ENCODE data around the gene PPFIA3. TPM values are rescaled to one million over a fixed set of nuclear protein-coding genes. Genes with fewer than 3 reads are reported as not detected.
A peak's percentile ranks its signal among the peaks of the same experiment; 100 is the strongest.

The PPFIA3 gene
- total and polyA plus RNA-seq, 2 experiments from 2014 or later: 4.4 to 8.2 TPM

DNA sequence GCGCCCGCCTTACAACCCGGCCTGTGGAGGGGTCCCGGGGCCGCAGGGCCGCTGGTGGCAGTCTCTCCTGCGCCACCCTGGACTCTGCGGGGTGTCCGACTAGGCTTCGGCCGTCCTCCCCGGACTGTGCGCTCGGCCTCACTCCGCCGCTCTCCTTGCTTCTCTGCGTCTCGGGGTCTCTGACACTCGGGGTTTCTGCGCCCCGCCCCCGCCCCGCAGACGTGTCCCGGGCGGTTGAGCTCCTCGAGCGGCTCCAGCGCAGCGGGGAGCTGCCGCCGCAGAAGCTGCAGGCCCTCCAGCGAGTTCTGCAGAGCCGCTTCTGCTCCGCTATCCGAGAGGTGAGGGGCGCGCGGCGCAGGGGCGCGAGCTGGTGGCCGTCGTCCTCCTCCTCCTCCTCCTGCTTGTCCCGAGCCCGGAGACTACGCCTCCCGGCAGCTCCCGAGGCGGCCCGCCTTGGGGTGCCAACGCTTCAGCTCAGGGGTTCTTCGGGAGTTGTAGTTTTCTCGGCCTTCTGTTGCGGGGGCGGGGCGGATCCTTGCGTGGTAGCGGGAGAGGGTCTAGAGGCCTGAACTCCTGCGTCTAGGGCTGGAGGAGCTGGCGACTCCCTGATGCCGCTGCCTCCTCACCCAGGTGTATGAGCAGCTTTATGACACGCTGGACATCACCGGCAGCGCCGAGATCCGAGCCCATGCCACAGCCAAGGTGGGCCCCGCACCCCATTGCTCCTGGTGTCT is 4.5 kb upstream of the PPFIA3 start:
- WGBS (ENCODE audit: low lambda C conversion rate, missing lambda C conversion rate): 6% methylated on average over 52 of the region's 68 CpGs
- TF ChIP-seq EZH2phosphoT487 (IDR thresholded peaks at IDR 0.05; ENCODE audit: low read depth, severe bottlenecking, unreplicated experiment): no peak
- no peak for TF ChIP-seq EZH2 (IDR thresholded peaks at IDR 0.05; ENCODE audit: borderline replicate concordance)
- TF ChIP-seq CTCF (IDR thresholded peaks at IDR 0.05; ENCODE audit: poor library complexity): no peak
- peaks cover 15% of the 10 kb centered on the region for H3K4me1 ChIP-seq (ENCODE audit: insufficient read depth)
- H3K36me3 ChIP-seq (replicated peaks; ENCODE audit: insufficient read depth, low read depth): no peaks in the 10 kb centered on the region
- no peaks in the 10 kb centered on the region for H3K9me2 ChIP-seq (replicated peaks; ENCODE audit: insufficient read depth)
- H4K20me1 ChIP-seq (ENCODE audit: insufficient read depth, poor library complexity, severe bottlenecking): no peaks in the 10 kb centered on the region
- peak overlapping the region; percentile 84 for H2AFZ ChIP-seq
- peak overlapping the region; percentile 94 for H3K27ac ChIP-seq
- no peaks in the 10 kb centered on the region for H3K9me3 ChIP-seq (ENCODE audit: low read depth)
- H3K79me2 ChIP-seq: no peaks in the 10 kb centered on the region
- peak; percentile 81 for DNase-seq (ENCODE audit: low spot score)
- H3K4me3 ChIP-seq: peak overlapping the region; percentile 94
- H3K4me2 ChIP-seq: peak overlapping the region; percentile 99
- H3K27me3 ChIP-seq: no peaks in the 10 kb centered on the region

GRCh38 chr19:49116544-49116943 is 2.8 kb upstream of the PPFIA3 start:
- H4K20me1 ChIP-seq (ENCODE audit: insufficient read depth, poor library complexity, severe bottlenecking): no peaks in the 10 kb centered on the region
- no peaks in the 10 kb centered on the region for H3K9me2 ChIP-seq (replicated peaks; ENCODE audit: insufficient read depth)
- H3K4me2 ChIP-seq: no peak overlapping the region
- no peaks in the 10 kb centered on the region for H3K79me2 ChIP-seq
- peaks cover 7% of the 10 kb centered on the region for H3K27me3 ChIP-seq
- no peak overlapping the region for H3K4me3 ChIP-seq
- H3K4me1 ChIP-seq (ENCODE audit: insufficient read depth): peaks cover 16% of the 10 kb centered on the region
- TF ChIP-seq EZH2phosphoT487 (IDR thresholded peaks at IDR 0.05; ENCODE audit: low read depth, severe bottlenecking, unreplicated experiment): no peak
- no peak overlapping the region for H2AFZ ChIP-seq
- no peak for DNase-seq (ENCODE audit: low spot score)
- 64% methylated on average over 1 of the region's 1 CpG for WGBS (ENCODE audit: low lambda C conversion rate, missing lambda C conversion rate)
- no peaks in the 10 kb centered on the region for H3K9me3 ChIP-seq (ENCODE audit: low read depth)
- no peak overlapping the region for H3K27ac ChIP-seq
- H3K36me3 ChIP-seq (replicated peaks; ENCODE audit: insufficient read depth, low read depth): no peaks in the 10 kb centered on the region

- Histone ChIP-seq H3K9me3 (ENCODE audit: low read depth) (no peaks in the 10 kb centered on the region), H3K4me3 (peak overlapping the region; percentile 18), H3K4me1 (ENCODE audit: insufficient read depth) (peaks cover 16% of the 10 kb centered on the region), H3K36me3 (replicated peaks; ENCODE audit: insufficient read depth, low read depth) (no peaks in the 10 kb centered on the region), H3K27me3 (peaks cover 7% of the 10 kb centered on the region), H2AFZ (peak overlapping the region; percentile 56), H3K4me2 (peak overlapping the region; percentile 89), H3K79me2 (no peaks in the 10 kb centered on the region), H3K27ac (peak overlapping the region; percentile 94), H3K9me2 (replicated peaks; ENCODE audit: insufficient read depth) (no peaks in the 10 kb centered on the region), H4K20me1 (ENCODE audit: insufficient read depth, poor library complexity, severe bottlenecking) (no peaks in the 10 kb centered on the region)
- DNase-seq (ENCODE audit: low spot score): no peak
- TF ChIP-seq EZH2phosphoT487 (IDR thresholded peaks at IDR 0.05; ENCODE audit: low read depth, severe bottlenecking, unreplicated experiment) (no peak), CTCF (IDR thresholded peaks at IDR 0.05; ENCODE audit: poor library complexity) (no peak), EZH2 (IDR thresholded peaks at IDR 0.05; ENCODE audit: borderline replicate concordance) (no peak)
- WGBS (ENCODE audit: low lambda C conversion rate, missing lambda C conversion rate): 79% methylated on average over 25 of the region's 26 CpGs
These were observed 1.4 kb upstream of the PPFIA3 start for GRCh38 chr19:49117677-49118564.
